Adipose tissue (tissue), 3 donors: Measurements from ENCODE around the gene STK32B. TPM values are rescaled to one million over a fixed set of nuclear protein-coding genes. Genes with fewer than 3 reads are reported as not detected.

Experiments used
- H3K27ac ChIP-seq: one replicate; pipeline ENCODE4 v1.5.1; 2013; ENCODE audit warnings: low read depth, low read length
- WGBS, 3 donors: extraction: QIAGEN DNeasy Blood & Tissue Kit; methylation state at CpG; one replicate each; pipeline ENCODE4 v1.1.7; 2013; 5-methylcytosine and 5-hydroxymethylcytosine counted together
- polyA plus RNA-seq, 3 donors: library from polyadenylated mRNA; stranded (reverse); fragments of 200-250 nt; gene quantifications; one replicate each; pipeline ENCODE4 v1.2.3, GENCODE V29; 2013
- donor health status: healthy with polysubstance abuse.
- donor health status: Bipolar disorder and iron deficiency.
- donor health status: healthy.

Gene STK32B
- polyA plus RNA-seq, 3 donors, result 0.41 to 6.0 (median 1.3) TPM

DNA sequence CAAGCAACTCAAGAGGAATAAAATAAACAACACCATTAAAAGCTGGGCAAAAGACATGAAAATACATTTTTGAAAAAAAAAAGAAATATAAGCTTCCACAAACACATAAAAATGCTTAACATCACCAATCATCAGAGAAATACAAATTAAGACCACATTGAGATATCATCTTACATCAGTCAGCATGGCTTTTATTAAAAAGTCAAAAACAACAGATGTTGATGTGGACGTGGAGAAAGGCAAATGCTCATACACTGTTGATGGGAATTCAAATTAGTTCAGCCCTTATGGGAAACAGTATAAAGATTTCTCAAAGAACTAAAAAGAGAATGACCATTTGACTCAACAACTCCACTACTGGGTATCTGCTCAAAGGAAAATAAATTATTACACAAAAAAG, 59.6 kb downstream of the STK32B start:
- 48 to 76% (median 69%) methylated on average over 1 of the region's 1 CpG for WGBS, 3 donors
- no peak overlapping the region for H3K27ac ChIP-seq

DNA sequence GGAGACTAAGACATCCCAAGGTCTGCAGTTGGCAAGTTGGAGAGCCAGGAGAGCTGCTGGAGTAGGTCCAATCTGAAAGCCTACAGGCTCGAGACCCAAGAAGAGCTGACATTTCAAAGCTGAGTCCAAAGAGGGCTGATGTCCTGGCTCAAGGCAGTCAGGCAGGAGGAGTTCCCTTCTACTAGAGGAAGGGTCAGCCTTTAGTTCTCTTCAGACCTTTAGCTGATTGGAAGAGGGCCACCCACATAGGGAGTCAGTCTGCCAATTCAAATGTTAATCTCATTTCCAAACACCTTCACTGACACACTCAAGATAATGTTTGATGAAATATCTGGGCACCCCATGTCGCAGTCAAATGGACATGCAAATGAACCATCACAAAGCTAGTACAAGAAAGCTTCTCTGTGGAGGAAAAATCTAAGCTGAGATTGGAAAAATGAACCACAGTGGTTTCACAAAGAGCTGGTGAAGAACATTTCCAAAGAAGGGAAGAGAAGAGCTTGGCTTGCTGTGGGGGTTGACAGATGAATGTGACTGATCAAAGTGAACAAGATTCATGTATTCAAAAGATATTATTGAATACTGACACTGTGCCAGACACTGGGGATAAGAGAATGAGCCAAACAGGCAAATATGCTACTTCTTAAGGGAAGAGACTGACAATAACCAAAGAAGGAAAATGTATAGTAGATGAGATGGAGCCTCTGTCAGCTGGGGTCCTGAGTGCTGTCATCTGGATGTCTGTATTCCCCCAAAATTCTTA, 61.2 kb downstream of the STK32B start:
- 46 to 75% (median 59%) methylated on average over 2 of the region's 2 CpGs for WGBS, 3 donors
- H3K27ac ChIP-seq, result no peak overlapping the region

DNA sequence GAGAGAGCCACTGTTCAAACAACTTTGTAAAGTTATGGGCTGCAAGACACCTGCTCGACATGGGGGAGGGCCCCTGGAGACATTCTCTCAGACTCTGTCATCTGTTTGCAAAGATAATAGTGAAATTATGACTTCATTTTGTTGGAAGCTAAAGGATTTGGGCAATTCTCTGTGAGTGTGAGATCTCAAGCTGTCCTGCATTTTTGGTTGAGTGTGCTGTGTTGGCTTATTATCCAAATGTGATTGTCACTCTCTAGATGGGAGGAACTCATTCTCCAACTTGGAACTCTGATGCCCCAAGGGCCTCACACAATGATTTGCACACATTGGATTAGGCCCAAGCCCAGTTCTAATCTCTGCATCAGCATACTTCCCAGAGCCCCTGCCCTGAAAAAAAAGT, 63.7 kb downstream of the STK32B start:
- 0 to 31% (median 19%) methylated on average over 1 of the region's 1 CpG for WGBS, 3 donors

DNA sequence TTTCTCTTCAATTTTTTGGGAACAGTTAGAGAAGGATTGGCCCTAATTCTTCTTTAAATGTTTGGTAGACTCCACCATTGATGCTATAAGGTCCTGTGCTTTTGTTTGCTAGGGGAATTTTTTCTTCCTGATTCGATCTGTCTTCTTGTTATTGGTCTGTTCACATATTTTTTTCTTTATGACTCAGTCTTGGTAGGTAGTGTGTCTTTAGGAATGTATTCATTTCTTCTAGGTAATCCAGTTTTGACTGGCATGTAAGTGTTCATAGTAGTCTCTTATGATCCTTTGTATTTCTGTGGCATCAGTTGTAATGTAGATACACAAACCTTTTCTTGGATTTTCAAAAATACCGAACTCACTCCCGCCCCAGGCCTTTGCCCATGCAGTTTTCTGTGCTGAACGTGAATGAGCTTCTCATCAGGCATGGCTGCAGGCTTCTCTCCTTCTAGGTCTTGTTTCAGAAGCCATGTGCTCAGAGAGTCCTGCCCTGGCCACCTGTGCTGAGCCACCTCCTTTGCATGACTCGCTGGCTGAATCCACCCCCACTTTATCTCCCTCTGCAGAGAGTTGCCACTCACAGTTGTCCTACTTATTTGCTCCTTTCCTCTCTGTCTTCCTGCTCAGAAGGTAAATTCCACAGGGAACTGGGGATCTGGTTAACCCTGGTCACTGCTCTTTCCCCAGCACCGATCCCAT, 67.0 kb downstream of the STK32B start:
- no peak overlapping the region for H3K27ac ChIP-seq
- 81 to 94% (median 93%) methylated on average over 6 of the region's 6 CpGs for WGBS, 3 donors

More for the DNA sequence above, 63.7 kb downstream of the STK32B start:
- no peak overlapping the region for H3K27ac ChIP-seq

DNA sequence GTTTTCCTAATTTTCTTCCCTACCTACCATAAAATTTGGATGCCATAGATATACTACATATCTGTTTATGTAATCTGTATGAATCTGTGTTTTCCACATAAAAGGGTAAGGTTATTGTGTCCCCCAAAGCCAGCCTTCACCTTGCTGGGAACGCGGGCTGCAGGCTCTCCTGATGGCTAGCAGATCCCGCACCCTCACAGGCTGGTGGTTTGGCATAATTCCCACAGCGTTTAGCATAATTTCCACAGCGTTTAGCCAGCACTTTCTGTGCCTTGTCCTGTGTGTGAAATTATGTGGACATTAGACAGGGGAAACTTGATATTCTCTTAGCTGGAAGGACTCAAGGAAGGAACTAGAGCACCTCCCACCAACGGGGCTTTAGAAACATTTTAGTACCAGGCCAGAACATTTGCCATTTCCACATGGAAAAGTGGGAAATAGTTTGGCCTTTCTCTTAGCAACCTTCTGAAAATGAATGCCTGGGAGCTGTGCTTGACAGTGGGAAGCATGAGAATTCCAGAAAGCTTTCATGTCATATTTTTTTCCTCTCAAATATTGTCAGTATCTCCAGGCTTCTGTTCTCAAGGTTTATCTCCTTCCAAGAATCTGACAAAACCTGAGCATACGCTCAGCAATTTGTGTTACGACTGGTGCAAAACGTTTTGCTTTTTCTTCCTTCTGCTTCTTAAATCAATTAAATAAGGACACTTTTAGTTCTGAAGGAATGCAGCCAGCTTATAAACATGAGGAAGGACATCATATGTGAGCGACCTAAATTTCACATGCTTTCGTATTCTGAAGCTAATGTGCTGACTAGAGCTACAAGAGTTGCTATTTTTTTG, 67.9 kb downstream of the STK32B start:
- no peak overlapping the region for H3K27ac ChIP-seq
- 54 to 68% (median 59%) methylated on average over 11 of the region's 11 CpGs for WGBS, 3 donors

DNA sequence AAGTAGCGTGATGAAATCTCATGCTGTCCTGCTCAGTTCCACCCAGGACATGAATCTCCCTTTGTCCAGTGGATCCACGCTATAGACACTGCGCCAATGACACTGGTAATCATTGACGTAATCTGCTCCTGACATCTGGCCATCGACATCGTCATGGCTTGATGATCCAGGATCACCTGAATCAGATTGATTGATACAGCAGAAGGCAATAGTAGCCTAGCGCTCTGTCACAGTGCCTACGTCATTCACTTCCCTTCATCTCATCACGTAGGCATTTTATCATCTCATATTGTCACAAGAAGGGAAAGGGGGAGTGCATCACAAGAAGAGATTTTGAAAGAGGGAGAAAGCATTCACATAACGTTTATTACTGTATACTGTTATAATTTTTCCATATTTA, 68.8 kb downstream of the STK32B start:
- no peak overlapping the region for H3K27ac ChIP-seq
- WGBS, 3 donors, result 82 to 93% (median 91%) methylated on average over 10 of the region's 10 CpGs

DNA sequence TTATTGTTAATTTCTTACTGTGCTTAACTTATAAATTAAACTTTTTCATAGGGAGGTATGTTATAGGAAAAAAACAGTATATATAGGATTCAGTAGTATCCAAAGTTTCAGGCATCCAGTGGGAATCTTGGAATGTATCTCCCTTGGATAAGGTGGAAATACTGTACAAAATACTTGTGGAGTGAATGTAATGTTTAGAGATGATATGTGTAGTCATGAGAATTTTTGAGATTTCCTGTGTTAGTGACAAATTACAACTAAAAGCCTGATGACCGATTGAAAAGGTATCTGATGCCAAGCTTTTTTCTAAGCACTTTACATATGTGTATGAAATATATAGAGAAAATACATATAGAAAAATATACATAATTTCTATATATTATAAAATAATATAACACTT, 69.2 kb downstream of the STK32B start:
- WGBS, 3 donors, result 74 to 94% (median 94%) methylated on average over 1 of the region's 1 CpG
- no peak overlapping the region for H3K27ac ChIP-seq

DNA sequence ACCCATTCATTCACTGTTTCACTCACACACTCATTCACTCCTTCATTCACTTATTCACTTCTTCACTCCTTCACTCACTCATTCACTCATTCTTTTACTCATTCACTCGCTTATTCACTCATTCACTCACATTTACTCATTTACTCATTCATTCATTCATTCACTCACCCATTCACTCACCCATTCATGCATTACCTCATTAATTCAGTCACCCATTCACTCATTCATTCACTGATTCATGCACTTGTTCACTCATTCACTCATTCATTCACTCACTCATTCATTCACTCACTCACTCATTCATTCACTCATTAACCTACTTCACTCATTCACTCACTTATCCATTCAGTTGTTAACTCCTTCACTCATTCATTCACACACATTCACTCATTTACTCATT, 70.8 kb downstream of the STK32B start:
- H3K27ac ChIP-seq, result no peak overlapping the region
- 86 to 95% (median 92%) methylated on average over 1 of the region's 1 CpG for WGBS, 3 donors

DNA sequence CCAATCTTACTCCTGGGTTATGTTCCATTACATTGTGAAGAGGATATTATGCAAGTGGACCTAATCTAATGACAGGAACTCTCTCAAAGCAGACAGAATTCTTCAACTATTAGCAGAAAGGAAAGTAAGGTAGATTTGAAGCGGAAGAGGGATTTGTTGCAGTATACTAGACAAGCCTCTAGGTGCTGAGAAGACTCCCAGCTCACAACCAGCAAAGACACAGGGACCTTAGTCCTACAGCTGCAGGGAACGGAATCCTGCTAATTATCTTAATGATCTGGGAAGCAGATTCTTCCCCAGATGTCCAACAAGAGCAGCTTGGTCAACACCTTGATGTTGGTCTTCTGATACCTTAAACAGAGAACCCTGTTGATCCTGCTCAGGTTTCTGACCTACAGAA, 73.6 kb downstream of the STK32B start:
- H3K27ac ChIP-seq, result no peak overlapping the region
- 75 to 93% (median 89%) methylated on average over 2 of the region's 2 CpGs for whole genome bisulfite sequencing, 3 donors

DNA sequence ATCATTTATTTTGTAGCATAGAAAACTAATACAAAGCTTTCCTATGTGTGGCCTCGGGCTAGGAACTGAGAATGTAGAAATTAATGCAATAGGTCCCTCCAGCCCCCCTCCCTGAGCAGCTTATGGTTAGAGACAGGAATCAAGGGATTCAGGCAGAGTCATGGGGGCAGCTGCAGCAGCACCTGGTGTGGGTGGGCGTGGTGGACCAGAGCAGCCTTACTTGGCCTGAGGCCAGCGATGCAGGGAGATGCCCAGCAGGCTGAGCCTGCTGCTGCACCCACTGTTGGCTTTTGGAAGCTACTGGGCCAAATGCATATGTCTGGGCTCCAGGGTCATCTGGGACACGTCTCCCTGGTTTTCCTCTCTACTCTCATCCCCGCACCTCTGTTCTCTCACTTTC, 74.0 kb downstream of the STK32B start:
- H3K27ac ChIP-seq, result no peak overlapping the region
- 74 to 79% (median 74%) methylated on average over 5 of the region's 5 CpGs for WGBS, 3 donors

DNA sequence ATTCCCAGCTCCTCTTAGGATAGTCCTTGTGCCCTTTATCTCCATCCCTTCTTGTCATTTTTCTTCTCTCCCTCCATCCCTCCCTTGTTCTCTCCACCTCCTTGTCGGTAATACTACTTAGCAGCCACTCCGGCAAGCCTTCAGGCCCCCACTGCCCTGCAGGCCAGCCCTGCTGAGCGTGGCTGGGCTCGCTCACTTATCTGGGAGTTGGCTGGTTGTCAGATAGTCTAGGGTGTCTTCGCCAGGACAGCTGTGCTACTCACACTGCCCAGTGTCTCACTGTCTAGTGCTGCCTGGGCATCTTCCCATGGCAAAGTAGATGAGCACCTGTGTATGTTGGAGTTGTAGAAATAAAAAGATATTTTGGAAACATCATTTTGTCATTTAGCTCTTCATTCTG, 75.0 kb downstream of the STK32B start:
- 79 to 82% (median 81%) methylated on average over 5 of the region's 5 CpGs for WGBS, 3 donors
- H3K27ac ChIP-seq, result no peak overlapping the region

DNA sequence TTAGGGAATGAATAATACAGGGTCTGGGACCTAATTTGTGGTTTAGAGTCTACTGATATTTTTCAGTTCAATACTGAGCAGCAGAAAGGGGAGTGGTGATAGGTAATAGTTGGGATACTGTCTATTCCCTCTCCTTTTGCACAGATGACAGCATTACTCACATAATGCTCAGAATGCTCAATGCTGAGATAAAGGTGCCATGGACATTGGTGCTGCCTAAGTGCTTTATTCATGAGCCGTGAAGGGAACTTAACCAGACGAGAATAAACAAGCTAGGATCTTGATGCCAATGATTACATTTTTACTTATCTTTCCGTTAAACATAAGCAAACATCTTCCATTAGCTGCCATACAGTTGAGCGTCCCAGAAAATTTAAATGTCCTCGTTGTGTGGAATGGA, 75.6 kb downstream of the STK32B start:
- no peak overlapping the region for H3K27ac ChIP-seq
- 64 to 91% (median 81%) methylated on average over 5 of the region's 5 CpGs for WGBS, 3 donors

DNA sequence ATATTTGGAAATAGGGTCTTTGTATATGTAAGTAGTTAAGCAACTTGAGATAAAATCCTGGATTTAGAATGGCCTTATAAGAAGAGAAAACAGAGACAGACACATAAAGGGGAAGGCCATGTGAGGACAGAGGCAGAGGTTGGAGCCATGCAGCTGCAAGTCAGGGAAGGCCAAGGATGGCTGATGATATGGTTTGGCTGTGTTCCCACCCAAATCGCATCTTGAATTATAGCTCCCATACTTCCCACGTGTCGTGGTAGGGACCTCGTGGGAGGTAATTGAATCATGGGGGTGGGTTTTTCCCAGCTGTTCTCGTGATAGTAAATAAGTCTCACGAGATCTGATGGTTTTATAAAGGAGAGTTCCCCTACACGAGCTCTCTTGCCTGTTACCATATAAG, 76.3 kb downstream of the STK32B start:
- 57 to 66% (median 59%) methylated on average over 7 of the region's 7 CpGs for WGBS, 3 donors
- H3K27ac ChIP-seq, result no peak overlapping the region

DNA sequence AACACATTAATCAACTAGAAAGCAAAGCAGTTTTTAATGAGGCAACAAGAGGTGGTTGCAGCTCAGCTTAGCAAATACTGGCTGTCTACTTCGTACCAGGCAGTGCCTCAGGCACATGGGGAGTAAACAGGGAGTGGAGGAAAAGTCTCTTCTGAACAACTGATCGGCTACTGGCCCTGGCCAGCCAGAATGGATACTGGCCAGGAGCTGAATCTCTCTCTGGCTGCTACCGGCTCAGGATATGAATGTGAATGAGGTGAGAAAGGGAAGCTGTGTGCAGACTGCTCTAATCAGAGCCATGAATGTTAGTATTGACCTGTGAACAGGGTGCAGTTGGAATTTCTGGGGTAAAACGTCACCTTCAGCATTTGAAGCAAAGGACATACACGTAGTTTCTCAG, 77.3 kb downstream of the STK32B start:
- H3K27ac ChIP-seq, result no peak overlapping the region
- WGBS, 3 donors, result 18 to 64% (median 61%) methylated on average over 5 of the region's 5 CpGs

DNA sequence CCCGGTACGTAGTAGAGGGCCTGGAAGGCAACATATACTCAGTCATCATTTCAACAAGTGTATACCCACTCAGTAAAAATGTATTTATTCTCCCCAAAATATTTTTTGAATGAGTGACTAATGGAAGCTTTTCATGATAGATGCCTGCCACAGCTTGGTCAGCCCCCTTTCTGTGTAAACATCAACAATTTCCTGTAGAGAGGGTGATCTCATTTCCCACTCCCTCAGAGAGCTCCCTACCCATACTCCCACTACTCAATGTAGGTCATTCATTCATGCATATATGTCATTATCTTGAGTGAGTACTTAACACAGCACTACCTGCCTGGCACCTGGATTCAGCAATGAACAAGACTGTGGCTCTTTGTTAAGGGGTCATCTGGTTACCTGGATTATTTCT, 81.9 kb downstream of the STK32B start:
- H3K27ac ChIP-seq, result no peak overlapping the region
- 93 to 97% (median 94%) methylated on average over 2 of the region's 2 CpGs for WGBS, 3 donors

DNA sequence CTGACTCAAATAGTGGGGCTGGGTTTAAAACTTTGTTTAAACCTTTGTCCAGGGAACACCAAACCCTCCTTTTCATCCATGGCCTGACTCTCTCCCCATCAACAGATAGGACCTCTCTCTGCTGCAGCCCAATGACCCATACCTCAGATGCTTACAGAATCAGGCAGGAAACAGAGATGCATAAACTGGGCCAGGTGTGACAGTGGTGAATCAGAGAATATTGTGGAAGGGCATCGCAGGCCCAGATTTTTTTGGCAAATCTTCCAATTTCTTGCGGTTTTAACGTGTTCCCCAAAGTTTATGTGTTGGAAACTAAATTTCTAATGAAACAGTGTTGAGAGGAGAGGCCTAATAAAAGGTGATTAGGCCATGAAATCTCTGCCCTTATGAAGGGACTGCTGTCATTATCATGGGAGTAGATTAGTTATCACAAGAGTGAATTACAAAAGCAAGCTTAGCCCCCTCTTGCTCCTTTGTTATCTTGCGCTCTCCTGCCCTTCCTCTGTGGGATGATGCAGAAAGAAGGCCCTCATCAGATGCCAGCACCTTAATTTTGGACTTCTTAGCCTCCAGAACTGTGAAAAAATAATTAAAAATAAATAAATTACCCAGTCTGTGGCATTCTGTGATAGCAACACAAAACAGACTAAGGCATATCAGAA, 82.8 kb downstream of the STK32B start:
- WGBS, 3 donors, result 75 to 88% (median 86%) methylated on average over 4 of the region's 4 CpGs
- no peak overlapping the region for H3K27ac ChIP-seq

DNA sequence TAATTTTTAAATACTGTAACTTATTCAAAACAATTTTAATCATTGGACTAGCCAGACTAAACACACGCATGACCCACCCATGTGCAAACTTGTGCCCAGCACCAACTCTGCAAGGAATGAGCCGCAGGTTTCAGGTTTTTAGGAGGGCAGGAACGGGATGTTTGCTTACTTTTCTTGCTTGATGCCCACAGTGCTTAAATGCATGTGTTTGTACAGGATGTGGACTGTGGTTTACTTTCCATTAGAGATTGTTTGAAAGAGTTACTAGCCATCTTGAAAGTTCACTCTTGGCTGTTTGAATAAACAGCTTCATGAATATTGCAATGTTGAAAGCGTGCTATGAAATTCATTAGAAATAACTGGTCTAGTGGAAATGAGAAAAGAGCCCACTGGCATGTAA, 83.3 kb downstream of the STK32B start:
- 64 to 87% (median 83%) methylated on average over 4 of the region's 4 CpGs for WGBS, 3 donors
- no peak overlapping the region for H3K27ac ChIP-seq

DNA sequence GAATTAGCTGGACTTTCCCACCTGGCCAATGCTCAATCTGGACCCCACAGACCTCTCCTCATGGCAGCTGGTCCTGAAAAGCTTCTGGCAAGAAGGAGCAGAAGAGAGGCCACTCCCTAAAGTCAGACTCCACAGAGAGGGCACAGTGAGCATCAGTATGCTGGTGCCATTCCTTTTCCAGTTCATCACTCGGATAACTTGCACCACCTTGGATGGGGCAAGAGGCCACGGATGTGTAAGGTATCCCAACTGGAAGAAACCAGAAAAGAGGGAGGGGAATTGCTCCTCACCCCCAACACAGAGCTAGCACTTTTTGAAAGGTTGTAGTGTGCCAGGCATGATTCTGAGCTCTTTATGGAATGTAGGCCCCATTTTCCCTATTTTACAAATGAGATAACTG, 85.9 kb downstream of the STK32B start:
- no peak overlapping the region for H3K27ac ChIP-seq
- WGBS, 3 donors, result 89 to 93% (median 93%) methylated on average over 2 of the region's 2 CpGs

DNA sequence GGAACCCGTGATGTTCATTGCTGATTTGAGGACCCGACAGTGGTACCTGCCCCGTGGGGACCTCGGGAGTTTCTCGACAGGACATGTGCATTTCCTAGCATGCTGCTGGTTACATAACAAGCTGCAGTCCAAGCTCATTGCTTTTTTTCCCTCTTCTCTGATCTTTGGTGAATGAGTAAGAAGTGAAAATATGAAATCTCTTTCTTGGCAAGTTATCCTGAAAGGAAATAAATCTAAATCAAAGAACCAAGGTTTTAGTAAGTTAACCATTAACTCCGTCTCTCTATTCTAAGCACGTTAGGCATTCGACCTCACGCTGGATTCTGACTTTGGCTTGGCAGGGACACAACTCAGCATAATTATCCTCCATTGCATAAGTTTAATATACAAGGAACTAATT, 86.6 kb downstream of the STK32B start:
- no peak overlapping the region for H3K27ac ChIP-seq
- WGBS, 3 donors, result 12 to 48% (median 42%) methylated on average over 9 of the region's 9 CpGs
